Suprapubic skin (tissue), 4 donors: ENCODE results near the gene CUL7.
"Not testable (repeated sequence)": the region's sequence is repeated elsewhere in the genome, so short reads cannot be mapped to it uniquely, and the experiment has no call there.

ENCODE experiments used
- EP300 ChIP-seq: sonication (generic); formaldehyde crosslinking; IDR thresholded peaks from one replicate; pipeline ENCODE4 v1.6.1; 2017; ENCODE audit warnings: antibody characterized with exemption
- POLR2AphosphoS5 ChIP-seq, 3 donors: sonication (generic); formaldehyde crosslinking; IDR thresholded peaks; one replicate each; pipeline ENCODE4 v1.6.1; 2017; ENCODE audit warnings: antibody characterized with exemption in 3 of 3
- TF ChIP-seq, protein P1 (sequence below), 2 donors: fragments of 200-600 bp in 1 of 2; fragments of 450-650 bp in 1 of 2; sonication (generic) in 1 of 2; IDR thresholded peaks; one replicate each; pipeline ENCODE4 v1.5.1; 2016 to 2019; ENCODE audit warnings: antibody characterized with exemption in 2 of 2, mild to moderate bottlenecking in 1 of 2, moderate library complexity in 1 of 2

DNA sequence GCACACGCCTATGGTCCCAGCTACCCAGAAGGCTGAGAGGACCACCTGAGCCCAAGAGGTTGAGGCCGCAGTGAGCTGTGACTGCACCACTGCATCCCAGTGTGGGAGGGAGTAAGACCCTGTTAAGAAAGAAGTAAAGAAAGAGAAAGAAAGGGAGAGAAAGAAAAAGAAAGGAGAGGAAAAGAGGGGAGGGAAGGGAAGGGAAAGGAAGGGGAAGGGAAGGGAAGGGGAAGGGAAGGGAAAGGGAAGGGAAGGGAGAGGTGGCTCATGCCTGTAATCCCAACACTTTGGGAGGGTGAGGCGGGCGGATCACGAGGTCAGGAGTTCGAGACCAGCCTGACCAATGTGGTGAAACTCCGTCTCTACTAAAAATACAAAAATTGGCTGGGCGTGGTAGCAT, 12.2 kb downstream of the CUL7 start:
- not testable (repeated sequence) for TF ChIP-seq POLR2AphosphoS5 (IDR thresholded peaks at IDR 0.05); EP300
- TF ChIP-seq, protein P1, sequence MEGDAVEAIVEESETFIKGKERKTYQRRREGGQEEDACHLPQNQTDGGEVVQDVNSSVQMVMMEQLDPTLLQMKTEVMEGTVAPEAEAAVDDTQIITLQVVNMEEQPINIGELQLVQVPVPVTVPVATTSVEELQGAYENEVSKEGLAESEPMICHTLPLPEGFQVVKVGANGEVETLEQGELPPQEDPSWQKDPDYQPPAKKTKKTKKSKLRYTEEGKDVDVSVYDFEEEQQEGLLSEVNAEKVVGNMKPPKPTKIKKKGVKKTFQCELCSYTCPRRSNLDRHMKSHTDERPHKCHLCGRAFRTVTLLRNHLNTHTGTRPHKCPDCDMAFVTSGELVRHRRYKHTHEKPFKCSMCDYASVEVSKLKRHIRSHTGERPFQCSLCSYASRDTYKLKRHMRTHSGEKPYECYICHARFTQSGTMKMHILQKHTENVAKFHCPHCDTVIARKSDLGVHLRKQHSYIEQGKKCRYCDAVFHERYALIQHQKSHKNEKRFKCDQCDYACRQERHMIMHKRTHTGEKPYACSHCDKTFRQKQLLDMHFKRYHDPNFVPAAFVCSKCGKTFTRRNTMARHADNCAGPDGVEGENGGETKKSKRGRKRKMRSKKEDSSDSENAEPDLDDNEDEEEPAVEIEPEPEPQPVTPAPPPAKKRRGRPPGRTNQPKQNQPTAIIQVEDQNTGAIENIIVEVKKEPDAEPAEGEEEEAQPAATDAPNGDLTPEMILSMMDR (IDR thresholded peaks at IDR 0.05): not testable (repeated sequence)
